Kidney tubule cell (primary cell): ENCODE data around the gene RFX5.
A peak's percentile ranks its signal among the peaks of the same experiment; 100 is the strongest.

Experiments
- DNase-seq: peaks from one replicate; pipeline ENCODE4 v3.0.0-alpha.2; 2018; ENCODE audit warnings: low spot score

Gene RFX5

DNA sequence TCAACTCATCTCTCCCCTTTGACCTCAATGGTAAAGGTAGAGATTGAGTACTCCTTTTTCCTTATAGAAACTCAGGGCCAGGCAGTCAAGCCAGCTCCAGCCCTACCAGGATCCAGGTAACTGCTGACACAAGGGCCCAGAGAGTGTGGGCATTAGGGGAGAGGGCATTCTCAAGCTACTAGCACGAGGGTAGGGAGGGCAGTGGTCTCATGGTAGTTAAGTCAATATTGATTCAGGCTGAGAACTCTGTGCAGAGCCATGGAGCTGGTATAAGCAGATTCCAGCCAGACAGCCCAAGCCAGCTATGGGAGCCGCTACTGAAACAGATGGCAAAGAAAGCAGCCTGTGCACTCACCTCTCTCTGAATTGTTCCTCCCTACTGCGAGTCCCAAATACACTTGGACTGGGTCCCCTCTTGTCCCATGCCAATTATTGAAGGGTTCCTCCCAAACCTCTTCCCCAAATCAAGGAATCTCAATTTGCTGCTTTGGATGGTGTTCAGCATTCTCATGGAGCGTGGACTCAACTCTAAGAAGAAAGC is 22.6 kb downstream of the RFX5 start:
- no peak for DNase-seq

DNA sequence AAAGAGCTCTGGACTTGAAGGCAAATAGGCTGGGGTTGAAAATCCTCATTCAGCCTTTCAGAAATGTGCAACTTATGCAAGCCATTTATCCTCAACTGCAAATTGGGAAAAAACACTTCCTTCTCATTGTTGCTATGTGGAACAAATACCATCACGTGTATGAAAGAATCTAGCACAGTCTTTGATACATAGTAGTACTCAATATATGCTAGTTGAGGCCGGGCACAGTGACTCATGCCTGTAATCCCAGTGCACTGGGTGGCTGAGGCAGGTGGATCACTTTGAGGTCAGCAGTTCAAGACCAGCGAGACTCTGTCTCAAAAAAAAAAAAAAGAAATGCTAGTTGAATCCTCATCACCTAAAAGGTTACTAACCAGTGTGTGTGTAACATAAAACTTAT is 28.1 kb downstream of the RFX5 start:
- DNase-seq, result no peak

DNA sequence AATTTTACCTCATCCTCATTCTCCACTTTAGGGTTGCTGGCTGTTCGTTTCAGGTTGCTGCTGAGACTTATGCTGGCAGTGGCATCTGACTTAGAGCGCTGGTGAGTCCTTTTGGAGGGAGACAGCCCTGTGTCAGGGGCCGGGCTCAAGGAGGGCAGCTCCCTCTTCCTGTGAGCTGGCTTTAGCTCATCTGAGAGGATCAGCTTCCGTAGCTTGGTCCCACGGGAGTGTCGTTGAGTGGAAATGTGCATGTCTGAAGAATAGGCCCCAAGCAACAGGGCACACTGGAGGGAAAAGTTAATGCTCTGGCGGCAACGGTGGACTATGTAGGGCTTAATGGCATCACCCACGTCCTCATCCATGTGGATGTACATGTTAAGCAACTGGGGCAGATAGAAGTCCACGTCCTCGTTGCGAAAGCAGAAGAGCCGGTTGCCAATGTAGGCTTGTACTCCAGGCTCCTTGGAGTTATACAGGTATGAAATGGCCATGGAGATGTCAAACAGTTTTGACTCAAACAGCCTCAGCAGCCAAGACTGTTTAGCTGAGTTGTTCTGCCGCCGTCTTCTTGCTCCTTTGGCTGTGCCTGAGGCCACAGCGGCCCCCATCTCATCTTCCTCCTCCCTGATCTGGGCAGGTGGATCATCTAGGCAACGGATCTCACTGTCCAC is 31.4 kb downstream of the RFX5 start:
- no peak for DNase-seq

DNA sequence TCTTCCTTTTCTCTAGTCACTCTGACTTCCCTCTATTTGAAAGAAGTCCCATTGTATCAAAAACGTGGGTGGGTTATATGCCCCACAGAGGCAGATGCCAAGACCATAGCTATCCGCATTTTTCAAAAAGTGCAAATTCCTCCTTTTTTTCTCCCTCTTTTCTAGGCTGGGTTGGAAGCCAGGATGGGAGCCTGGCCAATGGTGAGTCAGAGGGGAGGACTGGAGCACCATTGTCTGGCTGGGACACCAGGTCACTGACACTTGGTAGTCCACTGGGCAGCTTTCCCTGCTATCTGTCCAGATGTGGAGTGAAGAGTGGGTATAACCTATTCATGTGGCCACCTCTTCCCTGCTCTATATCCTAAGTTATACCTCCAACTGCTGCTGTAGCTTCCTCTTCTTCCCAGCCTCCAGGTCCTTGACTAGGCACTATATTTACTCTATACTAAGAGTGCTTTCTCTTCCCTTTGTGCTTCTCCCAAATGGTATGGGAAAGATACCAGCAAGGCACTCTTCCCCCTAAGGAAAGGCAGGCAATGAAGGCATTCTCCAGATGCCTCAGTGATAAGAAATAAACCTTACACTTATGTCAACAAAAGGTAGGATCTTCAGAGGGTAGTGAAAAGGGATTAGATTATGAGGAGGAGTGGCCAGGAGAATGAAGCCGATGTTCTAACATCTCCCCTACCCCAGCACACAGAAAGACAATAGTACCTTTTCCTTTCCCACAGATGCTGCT is 32.7 kb downstream of the RFX5 start:
- DNase-seq, result peak; percentile 55

DNA sequence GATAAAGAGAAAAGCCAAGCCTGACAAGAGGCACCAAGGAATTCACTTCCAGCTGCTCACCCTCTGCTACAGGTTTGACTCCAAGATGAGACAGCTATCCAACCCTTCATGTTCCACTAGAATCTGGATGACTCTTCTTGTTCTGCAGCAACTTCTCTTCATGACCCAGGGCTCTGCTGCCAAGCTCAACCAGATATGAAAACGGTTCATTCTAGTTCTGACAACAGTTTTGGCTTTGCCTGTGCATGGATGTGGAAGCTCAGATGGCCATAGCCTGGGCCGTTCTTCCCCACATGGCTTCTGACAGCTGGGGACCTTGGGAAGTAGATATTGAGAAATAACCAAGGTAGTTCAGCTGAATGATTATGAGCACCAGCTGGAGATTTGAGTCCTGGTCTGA is 33.6 kb downstream of the RFX5 start:
- DNase-seq, result no peak

DNA sequence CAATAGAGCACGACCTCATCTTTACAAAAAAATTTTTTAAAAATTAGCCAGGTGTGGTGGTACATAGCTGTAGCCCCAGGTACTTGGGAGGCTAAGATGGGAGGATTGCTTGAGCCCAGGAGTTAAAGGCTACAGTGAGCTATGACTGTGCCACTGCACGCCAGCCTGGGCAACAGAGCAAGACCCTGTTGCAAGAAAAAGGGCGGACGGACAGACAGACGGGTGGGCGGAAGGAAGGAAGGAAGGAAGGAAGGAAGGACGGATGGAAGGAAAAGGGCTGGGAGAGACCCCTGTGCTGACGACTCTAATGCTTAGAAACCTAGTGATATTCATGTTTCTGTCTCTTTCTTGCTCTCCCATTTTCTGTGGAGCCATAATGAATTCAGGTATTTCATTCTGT is 34.2 kb downstream of the RFX5 start:
- DNase-seq, result no peak

DNA sequence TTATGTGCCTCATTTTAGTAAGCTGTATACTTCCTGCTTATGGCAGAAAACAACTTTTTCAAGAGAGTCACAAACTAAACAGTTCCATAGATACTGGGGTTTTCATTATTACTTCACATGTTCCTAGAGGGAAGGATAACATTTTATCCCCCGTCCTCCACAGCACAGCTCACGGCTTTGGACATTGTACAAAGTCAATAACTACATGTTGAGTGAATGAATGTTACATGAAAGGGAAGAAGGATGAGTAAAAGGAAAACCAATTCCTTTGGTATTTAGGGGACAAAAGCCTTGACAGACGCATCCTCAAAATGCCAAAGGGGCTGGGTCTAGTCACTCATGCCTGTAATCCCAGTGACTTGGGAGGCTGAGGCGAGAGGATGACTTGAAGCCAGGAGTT is 34.6 kb downstream of the RFX5 start:
- peak; percentile 48 for DNase-seq

DNA sequence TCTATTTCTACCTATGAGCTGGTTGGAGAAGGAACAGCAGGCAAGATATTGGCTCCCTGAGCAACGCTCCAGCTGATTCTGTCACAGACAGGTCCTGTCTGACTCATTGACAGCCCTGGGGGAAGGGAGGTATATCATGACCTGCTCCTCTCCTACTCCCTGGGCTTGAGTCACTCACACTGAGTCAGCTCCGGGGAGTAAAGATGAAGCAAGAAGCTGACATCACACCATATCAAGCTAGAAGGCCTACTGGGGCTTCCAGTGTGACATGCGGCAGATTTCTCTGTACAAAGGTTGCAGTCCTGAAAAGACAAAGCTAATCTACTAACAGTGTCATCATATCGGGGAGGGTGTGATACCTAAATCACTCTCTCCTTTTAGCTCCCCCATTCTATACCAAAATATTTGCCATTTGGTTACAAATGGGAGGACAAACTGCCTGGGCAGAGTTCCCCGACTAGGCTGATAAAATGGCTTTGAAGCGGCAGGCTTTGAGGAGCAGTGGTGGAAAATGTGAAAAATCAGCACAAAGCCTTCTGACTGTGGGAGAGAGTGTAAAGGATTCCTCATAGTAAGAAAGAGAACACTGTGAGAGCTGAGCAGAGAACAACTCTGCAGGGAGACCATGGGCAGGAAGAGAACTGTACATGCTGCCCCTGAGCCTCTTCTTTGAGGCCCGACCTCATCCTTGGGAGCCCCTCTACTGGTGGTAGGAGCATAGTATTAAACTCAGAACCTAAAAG is 35.3 kb downstream of the RFX5 start:
- DNase-seq, result peak; percentile 99

DNA sequence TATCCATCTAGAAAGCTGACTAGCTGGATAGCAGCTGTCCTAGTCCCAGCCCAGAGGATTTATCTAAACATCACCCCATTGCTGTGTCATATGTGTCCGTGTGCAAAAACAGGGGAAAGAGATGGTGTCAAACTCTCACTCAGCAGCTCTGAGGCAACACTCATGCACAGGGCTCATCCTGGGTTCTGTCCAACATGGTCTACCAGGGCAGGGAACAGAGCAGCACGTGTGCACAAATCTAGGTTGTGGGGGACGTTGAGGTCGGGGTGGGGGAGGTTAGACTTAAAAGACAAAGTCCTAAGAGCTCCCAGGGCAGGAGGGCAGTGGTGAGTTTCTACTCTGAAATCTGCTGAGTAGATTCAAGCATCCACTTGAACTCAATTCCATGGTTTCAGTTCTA is 36.0 kb downstream of the RFX5 start:
- no peak for DNase-seq

DNA sequence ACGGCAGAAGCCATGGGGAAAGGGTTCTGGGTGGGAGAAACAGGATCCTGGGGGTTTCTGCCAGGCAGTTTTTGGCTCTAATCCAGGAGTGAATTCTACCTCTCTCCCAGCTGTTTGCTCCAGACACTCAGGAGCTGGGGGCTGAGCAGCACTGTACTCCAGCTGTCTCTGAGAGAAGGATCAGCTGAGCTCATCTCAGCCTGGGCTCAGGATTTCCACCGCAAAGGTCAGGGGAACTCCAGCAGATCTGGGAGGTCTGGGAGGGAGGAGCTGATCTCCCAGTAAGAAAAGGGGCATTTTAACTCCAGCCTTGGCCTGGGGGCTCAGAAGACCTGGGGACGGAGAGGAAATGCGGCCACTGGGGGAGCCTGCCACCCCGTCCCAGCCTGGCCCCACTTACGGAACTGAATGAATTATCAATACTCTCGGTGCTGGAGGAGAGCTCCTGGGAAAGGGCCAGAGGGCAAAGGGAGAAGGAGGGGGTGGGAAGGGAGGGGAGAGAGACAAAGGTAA is 37.2 kb downstream of the RFX5 start:
- DNase-seq, result peak; percentile 56

DNA sequence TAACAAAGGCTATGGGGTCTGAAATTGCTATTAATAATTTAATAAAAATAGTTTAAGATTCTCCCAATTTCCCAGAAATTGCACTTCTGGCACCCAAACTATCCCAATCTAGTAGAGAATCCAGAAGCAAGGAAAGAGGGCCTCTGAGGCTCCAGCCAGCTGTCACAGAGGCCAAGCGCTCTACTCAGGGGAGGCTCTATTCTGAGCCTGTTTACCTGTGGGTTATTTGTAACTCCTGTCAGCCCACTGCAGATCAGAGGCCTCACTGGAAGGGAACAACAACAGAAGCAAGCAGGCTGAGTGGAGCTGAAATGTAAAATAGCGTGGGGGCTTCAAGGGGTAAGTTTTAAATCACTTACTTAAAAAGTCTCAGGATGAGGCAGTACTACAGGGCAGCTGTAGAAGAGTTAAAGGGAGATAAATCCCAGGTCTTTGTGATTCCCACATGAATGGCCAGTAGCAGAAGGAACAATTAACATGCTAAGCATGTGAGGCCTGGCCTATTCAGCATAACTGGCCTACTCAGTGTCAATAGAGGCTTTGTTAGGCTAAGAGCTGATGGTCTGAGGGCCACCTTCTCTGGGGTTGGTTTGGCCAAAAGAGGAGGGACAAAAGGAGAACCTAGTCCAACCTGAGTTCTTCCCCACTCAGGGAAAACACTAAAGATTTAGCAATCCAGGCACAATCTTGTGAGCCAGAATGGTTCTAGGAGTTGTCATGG is 52.1 kb downstream of the RFX5 start:
- no peak for DNase-seq

DNA sequence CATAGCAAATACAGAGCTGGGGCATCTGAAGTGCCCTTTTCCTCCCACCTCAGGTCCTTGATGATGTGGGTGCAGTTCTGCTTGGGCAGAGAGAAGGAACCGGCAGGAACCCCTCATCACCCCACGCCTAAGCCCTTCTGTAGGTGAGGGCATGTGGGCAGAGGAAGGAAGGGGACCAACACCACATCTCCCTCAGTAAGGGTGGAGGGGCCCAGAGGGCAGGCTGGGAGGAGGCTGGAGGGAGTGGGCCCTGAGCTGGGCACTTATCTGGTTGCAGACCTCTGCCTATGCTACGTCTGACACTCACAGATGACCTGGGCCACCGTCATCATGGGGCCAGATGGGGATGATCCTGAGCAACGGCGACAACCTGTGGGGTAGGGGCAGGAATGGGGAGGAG is 54.0 kb downstream of the RFX5 start:
- DNase-seq, result no peak

DNA sequence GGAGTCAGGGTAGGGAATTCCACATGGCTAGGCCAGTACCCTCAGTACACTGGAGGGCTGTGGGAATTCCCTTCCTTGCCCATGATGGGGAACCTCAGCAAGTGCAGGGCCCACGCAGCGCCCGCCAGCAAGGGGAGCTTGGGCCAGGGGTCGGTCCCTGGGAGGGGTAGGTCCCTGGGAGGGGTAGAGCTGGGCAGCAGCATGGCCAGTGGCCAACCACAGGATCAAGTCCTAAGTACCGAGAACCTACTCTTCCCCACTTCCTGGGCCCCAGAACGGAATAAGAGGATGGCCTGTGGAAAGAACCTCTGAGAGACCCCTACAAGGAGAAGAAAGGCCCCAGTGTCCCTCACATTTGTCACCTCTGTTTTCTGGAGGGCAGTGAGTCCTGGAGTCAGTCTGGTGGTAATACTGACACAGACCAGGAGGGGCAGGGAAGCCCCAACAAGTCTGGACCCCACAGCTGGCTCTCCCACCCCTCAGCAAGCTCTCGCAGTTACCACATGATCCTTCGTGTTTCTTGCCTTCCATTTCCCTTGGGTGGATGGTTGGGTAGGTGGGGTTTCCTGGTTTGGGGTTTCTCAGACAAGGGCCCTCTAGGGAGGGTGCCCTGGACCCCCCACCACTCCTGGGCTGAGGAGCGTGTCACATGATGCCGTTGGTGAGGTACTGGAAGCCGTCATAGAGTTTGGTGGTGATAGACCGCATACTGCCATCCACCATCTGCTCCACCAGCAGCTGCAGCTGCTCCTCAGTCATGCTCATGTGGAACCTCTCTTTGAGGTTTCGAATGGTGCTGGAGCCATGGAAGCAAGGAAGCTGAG is 54.6 kb downstream of the RFX5 start:
- no peak for DNase-seq

DNA sequence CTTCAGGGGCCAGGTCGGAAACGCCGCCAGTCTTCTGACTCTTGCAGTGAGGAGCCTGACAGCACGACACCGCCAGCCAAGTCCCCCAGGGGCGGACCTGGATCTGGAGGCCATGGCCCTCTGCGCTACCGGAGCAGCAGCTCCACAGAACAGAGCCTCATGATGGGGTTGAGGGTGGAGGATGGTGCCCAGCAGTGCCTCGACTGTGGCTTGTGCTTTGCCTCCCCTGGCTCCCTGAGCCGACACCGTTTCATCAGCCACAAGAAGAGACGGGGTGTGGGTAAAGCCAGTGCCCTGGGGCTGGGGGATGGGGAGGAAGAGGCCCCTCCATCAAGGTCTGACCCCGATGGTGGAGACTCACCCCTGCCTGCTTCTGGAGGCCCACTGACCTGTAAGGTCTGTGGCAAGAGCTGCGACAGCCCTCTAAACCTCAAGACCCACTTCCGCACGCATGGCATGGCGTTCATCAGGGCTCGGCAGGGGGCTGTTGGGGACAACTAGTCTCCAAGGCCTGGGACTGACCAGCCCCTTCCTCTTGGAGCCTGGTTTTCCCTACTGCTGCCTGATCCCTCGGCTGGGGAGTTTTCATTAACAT is 56.2 kb downstream of the RFX5 start:
- no peak for DNase-seq
